Neural cell (in vitro differentiated cells): ENCODE results near the gene FAM204A.

Experiments used
- CTCF ChIP-seq: fragments of 450-650 bp; IDR thresholded peaks from 2 replicates; pipeline ENCODE4 v1.5.1; 2014; ENCODE audit warnings: antibody characterized with exemption, mild to moderate bottlenecking, moderate library complexity; ENCODE audit not compliant: poor library complexity, severe bottlenecking
- EP300 ChIP-seq: fragments of 450-650 bp; conservative IDR thresholded peaks from 2 replicates; pipeline ENCODE4 v1.6.1; 2014; ENCODE audit warnings: antibody characterized with exemption, mild to moderate bottlenecking, moderate library complexity; ENCODE audit not compliant: poor library complexity, severe bottlenecking
- EZH2 ChIP-seq: fragments of 200-600, 300-800 bp; shearing (Covaris generic), sonication (generic); IDR thresholded peaks from 2 replicates; pipeline ENCODE4 v1.6.1; 2014; ENCODE audit warnings: antibody characterized with exemption, low read length, borderline replicate concordance, mild to moderate bottlenecking; ENCODE audit not compliant: insufficient read depth, poor library complexity, severe bottlenecking
- MXI1 ChIP-seq: fragments of 450-650 bp; conservative IDR thresholded peaks from 2 replicates; pipeline ENCODE4 v1.6.1; 2014; ENCODE audit warnings: antibody characterized with exemption, mild to moderate bottlenecking; ENCODE audit not compliant: poor library complexity, severe bottlenecking
- POLR2AphosphoS5 ChIP-seq: IDR thresholded peaks from 2 replicates; pipeline ENCODE4 v1.6.1; 2012
- RAD21 ChIP-seq: fragments of 450-650 bp; conservative IDR thresholded peaks from 2 replicates; pipeline ENCODE4 v1.6.1; 2014; ENCODE audit warnings: antibody characterized with exemption, mild to moderate bottlenecking, moderate library complexity
- SMC3 ChIP-seq: fragments of 450-650 bp; conservative IDR thresholded peaks from 2 replicates; pipeline ENCODE4 v1.6.1; 2014; ENCODE audit warnings: antibody characterized with exemption, mild to moderate bottlenecking, moderate library complexity; ENCODE audit not compliant: poor library complexity
- TAF1 ChIP-seq: IDR thresholded peaks from 2 replicates; pipeline ENCODE4 v1.6.1; 2012; ENCODE audit warnings: low read depth
- TF ChIP-seq, protein P1 (sequence below): IDR thresholded peaks from 2 replicates; pipeline ENCODE4 v1.6.1; 2012; ENCODE audit warnings: borderline replicate concordance

- TF ChIP-seq CTCF = no peak
- no peak for TF ChIP-seq EP300
- no peak for TF ChIP-seq MXI1
- no peak for TF ChIP-seq POLR2AphosphoS5
- TF ChIP-seq, protein P1, sequence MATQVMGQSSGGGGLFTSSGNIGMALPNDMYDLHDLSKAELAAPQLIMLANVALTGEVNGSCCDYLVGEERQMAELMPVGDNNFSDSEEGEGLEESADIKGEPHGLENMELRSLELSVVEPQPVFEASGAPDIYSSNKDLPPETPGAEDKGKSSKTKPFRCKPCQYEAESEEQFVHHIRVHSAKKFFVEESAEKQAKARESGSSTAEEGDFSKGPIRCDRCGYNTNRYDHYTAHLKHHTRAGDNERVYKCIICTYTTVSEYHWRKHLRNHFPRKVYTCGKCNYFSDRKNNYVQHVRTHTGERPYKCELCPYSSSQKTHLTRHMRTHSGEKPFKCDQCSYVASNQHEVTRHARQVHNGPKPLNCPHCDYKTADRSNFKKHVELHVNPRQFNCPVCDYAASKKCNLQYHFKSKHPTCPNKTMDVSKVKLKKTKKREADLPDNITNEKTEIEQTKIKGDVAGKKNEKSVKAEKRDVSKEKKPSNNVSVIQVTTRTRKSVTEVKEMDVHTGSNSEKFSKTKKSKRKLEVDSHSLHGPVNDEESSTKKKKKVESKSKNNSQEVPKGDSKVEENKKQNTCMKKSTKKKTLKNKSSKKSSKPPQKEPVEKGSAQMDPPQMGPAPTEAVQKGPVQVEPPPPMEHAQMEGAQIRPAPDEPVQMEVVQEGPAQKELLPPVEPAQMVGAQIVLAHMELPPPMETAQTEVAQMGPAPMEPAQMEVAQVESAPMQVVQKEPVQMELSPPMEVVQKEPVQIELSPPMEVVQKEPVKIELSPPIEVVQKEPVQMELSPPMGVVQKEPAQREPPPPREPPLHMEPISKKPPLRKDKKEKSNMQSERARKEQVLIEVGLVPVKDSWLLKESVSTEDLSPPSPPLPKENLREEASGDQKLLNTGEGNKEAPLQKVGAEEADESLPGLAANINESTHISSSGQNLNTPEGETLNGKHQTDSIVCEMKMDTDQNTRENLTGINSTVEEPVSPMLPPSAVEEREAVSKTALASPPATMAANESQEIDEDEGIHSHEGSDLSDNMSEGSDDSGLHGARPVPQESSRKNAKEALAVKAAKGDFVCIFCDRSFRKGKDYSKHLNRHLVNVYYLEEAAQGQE = no peak
- no peak for TF ChIP-seq EZH2
- no peak for TF ChIP-seq RAD21
- no peak for TF ChIP-seq TAF1
- TF ChIP-seq SMC3 = no peak
These were observed 77.9 kb downstream of the FAM204A start for GRCh38 chr10:118264252-118264651.
